Keratinocyte (primary cell): ENCODE data around the gene PDE11A. TPM values are rescaled to one million over a fixed set of nuclear protein-coding genes. Genes with fewer than 3 reads are reported as not detected.

Experiments used
- DNase-seq: peaks from one replicate; pipeline ENCODE4 v3.0.0-alpha.2; 2011; ENCODE audit warnings: low read depth, missing footprints, low spot score
- FAIRE-seq: peaks from 2 replicates; lab custom pipeline; 2011; peaks lifted over from hg19 to GRCh38; lab: Jason Lieb, UNC
- H2AFZ ChIP-seq: 2 replicates; pipeline ENCODE4 v1.6.0; 2012; ENCODE audit warnings: low read length, control low read depth, inconsistent platforms; ENCODE audit not compliant: control insufficient read depth
- H3K27ac ChIP-seq: 2 replicates; pipeline ENCODE4 v1.5.1; 2011; ENCODE audit warnings: low read length; ENCODE audit not compliant: control insufficient read depth, insufficient read depth
- H3K27me3 ChIP-seq: 3 replicates; pipeline ENCODE4 v1.6.0; 2011; ENCODE audit warnings: low read length; ENCODE audit not compliant: control insufficient read depth, insufficient read depth; ENCODE audit errors: extremely low read depth
- H3K36me3 ChIP-seq, 2 experiments: 2 replicates in 1 of 2; 3 replicates in 1 of 2; pipeline ENCODE4 v1.5.1; 2011; ENCODE audit warnings: low read length in 2 of 2, mild to moderate bottlenecking in 1 of 2; ENCODE audit not compliant: control insufficient read depth in 2 of 2, insufficient read depth in 2 of 2; ENCODE audit errors: extremely low read depth in 1 of 2
- H3K4me1 ChIP-seq: 3 replicates; pipeline ENCODE4 v1.5.1; 2011; ENCODE audit warnings: low read length; ENCODE audit not compliant: control insufficient read depth, insufficient read depth; ENCODE audit errors: extremely low read depth
- H3K4me2 ChIP-seq: 3 replicates; pipeline ENCODE4 v1.6.0; 2011; ENCODE audit warnings: low read depth, low read length; ENCODE audit not compliant: control insufficient read depth, insufficient read depth; ENCODE audit errors: extremely low read depth
- H3K4me3 ChIP-seq, 3 experiments: fragments of 200-600 bp in 1 of 3; sonication (generic) in 1 of 3; 2 replicates in 2 of 3; 3 replicates in 1 of 3; pipeline ENCODE4 v1.5.1; 2011 to 2016; ENCODE audit warnings: low read length in 3 of 3, mild to moderate bottlenecking in 3 of 3, control low read depth in 2 of 3, inconsistent platforms in 1 of 3, low read depth in 1 of 3, mixed read lengths in 1 of 3, mixed run types in 1 of 3, moderate library complexity in 1 of 3; ENCODE audit not compliant: control insufficient read depth in 2 of 3, insufficient read depth in 2 of 3; ENCODE audit errors: extremely low read depth in 1 of 3
- H3K79me2 ChIP-seq: 2 replicates; pipeline ENCODE4 v1.6.0; 2012; ENCODE audit warnings: low read length; ENCODE audit not compliant: control insufficient read depth, insufficient read depth
- H3K9ac ChIP-seq: 3 replicates; pipeline ENCODE4 v1.6.0; 2011; ENCODE audit warnings: low read length; ENCODE audit not compliant: control insufficient read depth, insufficient read depth; ENCODE audit errors: extremely low read depth
- H3K9me1 ChIP-seq: 3 replicates; pipeline ENCODE4 v1.6.0; 2011; ENCODE audit warnings: low read length; ENCODE audit not compliant: control insufficient read depth, insufficient read depth; ENCODE audit errors: extremely low read depth
- H3K9me3 ChIP-seq: 2 replicates; pipeline ENCODE4 v1.5.1; 2012; ENCODE audit warnings: low read depth, low read length; ENCODE audit not compliant: control insufficient read depth
- H4K20me1 ChIP-seq: 3 replicates; pipeline ENCODE4 v1.6.0; 2011; ENCODE audit warnings: low read length; ENCODE audit not compliant: control insufficient read depth, insufficient read depth; ENCODE audit errors: extremely low read depth
- EZH2 ChIP-seq: IDR thresholded peaks from one replicate; pipeline ENCODE4 v1.6.1; 2012; ENCODE audit warnings: inconsistent platforms, mild to moderate bottlenecking, low read length, moderate library complexity
- dilution Hi-C: fragments of 300-500 bp; cut with MboI; formaldehyde crosslinking; loops from one replicate; pipeline ENCODE4 v1.7.0; 2020; ENCODE audit warnings: low sequenced_read_pairs; ENCODE audit not compliant: extremely low pct_ligation_motif_present
- polyA plus RNA-seq, 5 experiments: library from polyadenylated mRNA; depleted of rRNA in 3 of 5; stranded (reverse) in 3 of 5; stranded (forward) in 1 of 5; unstranded in 1 of 5; fragments of >200 nt; gene quantifications; 1 replicate in 1 of 5; 2 replicates in 3 of 5; 3 replicates in 1 of 5; pipeline versions ENCODE4 v1.2.1 to v1.2.3, GENCODE V29; 2011 to 2012; ENCODE audit warnings: missing spikeins in 2 of 5, low read depth in 1 of 5, low replicate concordance in 1 of 5
- TF ChIP-seq, protein P1 (sequence below), 3 experiments: IDR thresholded peaks in 1 of 3; conservative IDR thresholded peaks in 1 of 3; optimal IDR thresholded peaks in 1 of 3; 2 replicates in 2 of 3; 3 replicates in 1 of 3; pipeline versions ENCODE3 to v1.5.1; 2011; ENCODE audit warnings: low read length in 3 of 3, mild to moderate bottlenecking in 3 of 3, moderate library complexity in 2 of 3, control low read depth in 1 of 3, inconsistent platforms in 1 of 3; ENCODE audit not compliant: insufficient read depth in 2 of 3; ENCODE audit errors: extremely low read depth in 1 of 3

The PDE11A gene
- polyA plus RNA-seq, 1 donor (not counting 4 experiments of a cell fraction or from before 2014, with no cell fraction given) = 0.01 TPM

DNA sequence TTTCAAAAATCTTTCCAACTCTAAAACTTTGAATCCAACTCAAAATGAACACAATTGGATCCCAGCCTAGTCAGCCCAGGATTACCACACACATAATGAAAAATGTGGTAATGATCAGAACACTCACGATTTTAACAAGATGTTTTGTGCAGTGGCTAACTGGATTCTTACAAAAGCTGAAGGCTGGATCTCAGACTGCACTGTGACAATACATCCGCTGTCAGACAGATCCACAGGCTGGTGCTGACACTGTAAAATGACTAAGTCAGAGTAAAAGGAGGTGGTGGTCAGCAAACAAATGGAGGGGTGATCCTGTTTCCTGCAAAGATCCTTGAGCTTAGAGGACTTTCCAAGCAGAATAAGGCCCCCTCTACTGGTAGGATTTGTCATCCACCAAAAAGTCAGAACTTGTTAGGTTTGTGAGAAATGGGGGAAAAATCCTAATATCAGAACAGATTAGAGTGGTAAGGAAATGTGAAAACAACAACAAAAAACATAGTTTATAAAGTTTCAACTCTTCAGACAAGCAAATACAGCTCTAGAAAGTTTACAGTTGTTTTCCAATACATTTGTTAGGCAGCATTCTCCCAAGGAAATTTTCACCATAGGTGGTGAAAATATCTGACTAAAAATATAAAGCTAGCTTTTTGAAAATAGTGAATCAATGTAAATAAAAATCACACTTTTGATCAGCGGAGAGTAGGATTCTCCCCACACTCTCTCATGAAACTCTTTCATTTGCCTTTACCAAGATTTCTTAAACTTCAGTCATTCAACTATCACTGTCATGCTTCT, 468.1 kb downstream of the PDE11A start:
- H3K9me1 ChIP-seq = no peaks in the 10 kb centered on the region
- no peaks in the 10 kb centered on the region for H3K9me3 ChIP-seq
- no peak for DNase-seq
- H3K4me3 ChIP-seq = no peak overlapping the region
- FAIRE-seq = no peak
- H2AFZ ChIP-seq = no peak overlapping the region
- no peak overlapping the region for H3K27ac ChIP-seq
- H3K4me1 ChIP-seq = no peaks in the 10 kb centered on the region
- H4K20me1 ChIP-seq = no peaks in the 10 kb centered on the region
- H3K36me3 ChIP-seq = no peaks in the 10 kb centered on the region
- no peak overlapping the region for H3K9ac ChIP-seq
- TF ChIP-seq, protein P1, sequence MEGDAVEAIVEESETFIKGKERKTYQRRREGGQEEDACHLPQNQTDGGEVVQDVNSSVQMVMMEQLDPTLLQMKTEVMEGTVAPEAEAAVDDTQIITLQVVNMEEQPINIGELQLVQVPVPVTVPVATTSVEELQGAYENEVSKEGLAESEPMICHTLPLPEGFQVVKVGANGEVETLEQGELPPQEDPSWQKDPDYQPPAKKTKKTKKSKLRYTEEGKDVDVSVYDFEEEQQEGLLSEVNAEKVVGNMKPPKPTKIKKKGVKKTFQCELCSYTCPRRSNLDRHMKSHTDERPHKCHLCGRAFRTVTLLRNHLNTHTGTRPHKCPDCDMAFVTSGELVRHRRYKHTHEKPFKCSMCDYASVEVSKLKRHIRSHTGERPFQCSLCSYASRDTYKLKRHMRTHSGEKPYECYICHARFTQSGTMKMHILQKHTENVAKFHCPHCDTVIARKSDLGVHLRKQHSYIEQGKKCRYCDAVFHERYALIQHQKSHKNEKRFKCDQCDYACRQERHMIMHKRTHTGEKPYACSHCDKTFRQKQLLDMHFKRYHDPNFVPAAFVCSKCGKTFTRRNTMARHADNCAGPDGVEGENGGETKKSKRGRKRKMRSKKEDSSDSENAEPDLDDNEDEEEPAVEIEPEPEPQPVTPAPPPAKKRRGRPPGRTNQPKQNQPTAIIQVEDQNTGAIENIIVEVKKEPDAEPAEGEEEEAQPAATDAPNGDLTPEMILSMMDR (optimal IDR thresholded peaks at IDR 0.05 in 1 of 3, IDR thresholded peaks at IDR 0.05 in 1 of 3, conservative IDR thresholded peaks at IDR 0.05 in 1 of 3; ENCODE audit: extremely low read depth in 1 of 3, insufficient read depth in 2 of 3, low read length in 3 of 3) = peak; percentile 48 to 73 (median 63)
- no peak for TF ChIP-seq EZH2
- H3K27me3 ChIP-seq = peaks cover 2% of the 10 kb centered on the region
- H3K79me2 ChIP-seq = no peaks in the 10 kb centered on the region
- dilution Hi-C loops = no loop called here
- H3K4me2 ChIP-seq = no peak overlapping the region

DNA sequence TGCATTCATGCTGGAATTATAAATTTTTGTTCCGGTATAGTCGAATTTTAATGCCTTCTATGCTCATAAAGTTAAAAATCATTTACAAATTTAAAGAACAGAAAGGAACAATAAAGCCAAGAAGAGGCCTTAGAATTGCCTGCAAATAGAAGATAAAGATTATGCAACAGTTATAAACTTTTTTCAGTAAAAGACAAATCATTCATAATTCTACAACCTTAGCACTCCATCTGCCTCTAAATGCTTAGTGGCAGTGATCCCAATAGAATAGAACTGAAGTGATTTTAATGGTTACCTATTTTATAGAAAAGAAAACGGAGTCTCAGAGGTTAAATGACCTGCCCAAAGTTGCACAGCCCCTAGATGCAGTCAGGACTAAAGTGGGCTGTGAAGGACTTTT, 468.8 kb downstream of the PDE11A start:
- Histone ChIP-seq H3K36me3 (no peaks in the 10 kb centered on the region), H3K4me2 (no peak overlapping the region), H2AFZ (no peak overlapping the region), H3K9ac (no peak overlapping the region), H3K4me3 (no peak overlapping the region), H4K20me1 (no peaks in the 10 kb centered on the region), H3K4me1 (no peaks in the 10 kb centered on the region), H3K27ac (no peak overlapping the region), H3K9me3 (no peaks in the 10 kb centered on the region), H3K9me1 (no peaks in the 10 kb centered on the region), H3K79me2 (no peaks in the 10 kb centered on the region), H3K27me3 (peaks cover 9% of the 10 kb centered on the region)
- FAIRE-seq (no peak), DNase-seq (no peak)
- dilution Hi-C loops = no loop called here
- no peak for TF ChIP-seq EZH2
- TF ChIP-seq, protein P1 (optimal IDR thresholded peaks at IDR 0.05 in 1 of 3, IDR thresholded peaks at IDR 0.05 in 1 of 3, conservative IDR thresholded peaks at IDR 0.05 in 1 of 3; ENCODE audit: extremely low read depth in 1 of 3, insufficient read depth in 2 of 3, low read length in 3 of 3) = no peak
